Thoracic aorta (tissue), 2 donors: ENCODE results near the gene NID1. TPM values are rescaled to one million over a fixed set of nuclear protein-coding genes. Genes with fewer than 3 reads are reported as not detected.

Experiments used
- ATAC-seq: fragments of 150-250 bp; one replicate; pipeline ENCODE4 v1.8.0; 2017; ENCODE audit warnings: low read depth; ENCODE audit not compliant: insufficient number of reproducible peaks, low FRiP score
- DNase-seq: peaks from one replicate; pipeline ENCODE4 v3.0.0-alpha.2; 2020; ENCODE audit warnings: low spot score
- H3K27ac ChIP-seq, 2 donors: fragments of 200-600 bp; sonication (generic); 1 replicate in 1 of 2; 2 replicates in 1 of 2; pipeline ENCODE4 v1.5.1; 2016; ENCODE audit warnings: mild to moderate bottlenecking in 2 of 2, moderate library complexity in 2 of 2
- H3K27me3 ChIP-seq: fragments of 200-600 bp; sonication (generic); replicated peaks from 2 replicates; pipeline ENCODE4 v1.6.0; 2016; ENCODE audit warnings: mild to moderate bottlenecking; ENCODE audit not compliant: insufficient read depth
- H3K36me3 ChIP-seq: fragments of 200-600 bp; sonication (generic); one replicate; pipeline ENCODE4 v1.5.1; 2016
- H3K4me1 ChIP-seq, 2 donors: fragments of 200-600 bp; sonication (generic); 1 replicate in 1 of 2; 2 replicates in 1 of 2; pipeline versions ENCODE4 v1.5.1 to v1.6.0; 2016; ENCODE audit warnings: low read depth in 2 of 2, mild to moderate bottlenecking in 1 of 2; ENCODE audit not compliant: control insufficient read depth in 1 of 2
- H3K4me3 ChIP-seq: fragments of 200-600 bp; sonication (generic); 2 replicates; pipeline ENCODE4 v1.5.1; 2016; ENCODE audit warnings: mild to moderate bottlenecking
- H3K9me3 ChIP-seq: fragments of 200-600 bp; sonication (generic); 2 replicates; pipeline ENCODE4 v1.5.1; 2016
- total RNA-seq, 2 donors: library from RNA; depleted of rRNA; stranded (reverse); fragments of >200 nt; gene quantifications; one replicate each; pipeline versions ENCODE4 v1.1.0 to v1.2.3, GENCODE V29; 2016
- TF ChIP-seq, protein P1 (sequence below): fragments of 200-600 bp; sonication (generic); IDR thresholded peaks from one replicate; pipeline ENCODE4 v1.5.1; 2019; ENCODE audit warnings: antibody characterized with exemption

Gene NID1
- total RNA-seq, 2 donors from 2014 or later, result 82.4 to 95.5 TPM

DNA sequence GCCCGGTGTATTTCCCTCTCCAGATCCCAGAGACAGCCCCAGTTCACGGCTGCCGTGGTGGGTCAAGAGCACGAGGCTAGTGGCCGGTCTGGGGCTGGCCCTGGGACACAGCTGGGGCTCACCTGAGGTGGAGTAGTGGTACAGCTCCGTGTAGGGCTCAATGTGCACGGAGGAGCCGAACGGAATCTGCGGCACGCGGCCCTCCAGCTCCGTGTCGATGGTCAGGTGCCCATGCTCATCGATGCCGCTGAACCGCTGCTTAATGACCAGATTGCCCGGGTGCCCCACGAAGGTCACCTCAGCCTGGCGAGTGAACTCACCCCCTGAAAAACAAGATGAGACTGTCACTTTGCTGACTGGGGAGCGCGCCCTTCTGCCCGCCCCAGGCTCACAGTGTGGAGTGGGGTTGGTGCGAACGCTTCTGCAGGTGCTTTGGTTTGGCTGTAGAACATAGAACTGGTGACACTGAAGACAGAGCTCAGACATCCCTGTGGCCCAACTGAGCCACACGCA, 35.4 kb downstream of the NID1 start:
- Histone ChIP-seq H3K4me1 (no peaks in the 10 kb centered on the region), H3K4me3 (no peak overlapping the region), H3K36me3 (peaks cover 39% of the 10 kb centered on the region), H3K27ac (no peak overlapping the region), H3K27me3 (no peaks in the 10 kb centered on the region), H3K9me3 (no peaks in the 10 kb centered on the region)
- ATAC-seq (no peak), DNase-seq (no peak)
- TF ChIP-seq, protein P1, sequence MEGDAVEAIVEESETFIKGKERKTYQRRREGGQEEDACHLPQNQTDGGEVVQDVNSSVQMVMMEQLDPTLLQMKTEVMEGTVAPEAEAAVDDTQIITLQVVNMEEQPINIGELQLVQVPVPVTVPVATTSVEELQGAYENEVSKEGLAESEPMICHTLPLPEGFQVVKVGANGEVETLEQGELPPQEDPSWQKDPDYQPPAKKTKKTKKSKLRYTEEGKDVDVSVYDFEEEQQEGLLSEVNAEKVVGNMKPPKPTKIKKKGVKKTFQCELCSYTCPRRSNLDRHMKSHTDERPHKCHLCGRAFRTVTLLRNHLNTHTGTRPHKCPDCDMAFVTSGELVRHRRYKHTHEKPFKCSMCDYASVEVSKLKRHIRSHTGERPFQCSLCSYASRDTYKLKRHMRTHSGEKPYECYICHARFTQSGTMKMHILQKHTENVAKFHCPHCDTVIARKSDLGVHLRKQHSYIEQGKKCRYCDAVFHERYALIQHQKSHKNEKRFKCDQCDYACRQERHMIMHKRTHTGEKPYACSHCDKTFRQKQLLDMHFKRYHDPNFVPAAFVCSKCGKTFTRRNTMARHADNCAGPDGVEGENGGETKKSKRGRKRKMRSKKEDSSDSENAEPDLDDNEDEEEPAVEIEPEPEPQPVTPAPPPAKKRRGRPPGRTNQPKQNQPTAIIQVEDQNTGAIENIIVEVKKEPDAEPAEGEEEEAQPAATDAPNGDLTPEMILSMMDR, result no peak

DNA sequence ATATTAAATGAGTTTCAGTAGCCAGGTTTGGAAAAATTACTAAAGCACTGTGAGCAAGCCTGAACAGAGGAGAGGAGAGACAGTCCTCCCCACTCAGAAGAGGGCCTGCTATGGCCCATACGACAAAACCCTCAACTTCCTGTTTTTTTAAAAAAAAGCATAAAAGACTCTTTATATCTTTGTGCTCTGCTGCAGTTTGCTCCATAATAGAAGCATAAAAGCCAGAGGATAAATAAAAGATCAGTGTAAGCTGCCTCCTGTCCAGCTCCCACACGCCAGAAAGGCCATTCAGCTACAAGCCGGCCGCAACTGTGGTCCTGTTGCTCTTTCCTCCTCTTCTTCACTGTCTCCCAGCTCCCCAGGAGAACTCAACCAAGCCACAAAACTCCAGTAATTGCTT, 37.8 kb downstream of the NID1 start:
- H3K4me1 ChIP-seq, result no peaks in the 10 kb centered on the region
- H3K27me3 ChIP-seq, result no peaks in the 10 kb centered on the region
- no peak for DNase-seq
- no peak overlapping the region for H3K4me3 ChIP-seq
- no peak overlapping the region for H3K27ac ChIP-seq
- ATAC-seq, result no peak
- TF ChIP-seq, protein P1, result no peak
- H3K36me3 ChIP-seq, result peaks cover 49% of the 10 kb centered on the region
- no peaks in the 10 kb centered on the region for H3K9me3 ChIP-seq

DNA sequence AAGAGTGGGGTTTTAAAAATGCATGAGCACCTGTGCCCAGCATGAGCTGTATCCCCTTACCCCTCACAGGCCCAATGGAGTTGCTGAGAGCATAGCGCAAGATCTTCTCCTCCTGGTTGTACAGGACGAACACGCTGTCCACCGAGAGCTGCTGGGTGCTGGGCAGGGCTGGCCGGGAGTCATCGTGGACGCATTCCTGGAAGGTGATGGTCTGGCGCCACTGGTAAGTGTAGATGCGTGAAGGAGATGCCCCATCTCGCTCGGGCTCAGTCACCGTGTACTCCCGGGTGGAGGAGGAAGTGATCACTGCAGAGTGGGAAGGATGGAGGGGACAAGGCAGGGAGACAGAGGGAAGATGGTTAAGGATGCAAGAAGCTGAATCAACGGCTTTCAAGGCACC, 39.1 kb downstream of the NID1 start:
- Histone ChIP-seq H3K4me3 (no peak overlapping the region), H3K27ac (no peak overlapping the region), H3K27me3 (no peaks in the 10 kb centered on the region), H3K36me3 (peaks cover 45% of the 10 kb centered on the region), H3K4me1 (peaks cover 0 to 7% of the 10 kb centered on the region in 2 donors), H3K9me3 (no peaks in the 10 kb centered on the region)
- DNase-seq (no peak), ATAC-seq (no peak)
- TF ChIP-seq, protein P1, result no peak

DNA sequence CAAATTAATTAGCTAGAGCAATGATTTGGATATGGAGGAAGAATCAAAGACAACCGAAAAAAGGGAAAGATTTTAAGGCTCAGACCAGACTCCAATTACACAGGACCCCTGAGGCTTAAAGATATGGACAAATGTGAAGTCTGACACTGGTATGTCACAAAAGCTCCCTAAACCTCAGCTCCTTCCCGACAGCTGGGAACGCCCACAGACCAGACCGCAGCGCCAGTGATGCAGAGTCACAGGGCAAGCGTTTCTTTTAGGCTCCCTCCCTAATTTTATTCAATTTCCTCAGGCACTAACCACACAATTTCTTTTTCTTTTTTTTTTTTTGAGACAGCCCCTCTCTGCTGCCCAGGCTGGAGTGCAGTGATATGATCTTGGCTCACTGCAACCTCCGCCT, 40.2 kb downstream of the NID1 start:
- Histone ChIP-seq H3K9me3 (no peaks in the 10 kb centered on the region), H3K4me1 (peaks cover 0 to 7% of the 10 kb centered on the region in 2 donors), H3K27ac (no peak overlapping the region), H3K36me3 (peaks cover 45% of the 10 kb centered on the region), H3K4me3 (no peak overlapping the region), H3K27me3 (no peaks in the 10 kb centered on the region)
- DNase-seq (no peak), ATAC-seq (no peak)
- TF ChIP-seq, protein P1, result no peak

DNA sequence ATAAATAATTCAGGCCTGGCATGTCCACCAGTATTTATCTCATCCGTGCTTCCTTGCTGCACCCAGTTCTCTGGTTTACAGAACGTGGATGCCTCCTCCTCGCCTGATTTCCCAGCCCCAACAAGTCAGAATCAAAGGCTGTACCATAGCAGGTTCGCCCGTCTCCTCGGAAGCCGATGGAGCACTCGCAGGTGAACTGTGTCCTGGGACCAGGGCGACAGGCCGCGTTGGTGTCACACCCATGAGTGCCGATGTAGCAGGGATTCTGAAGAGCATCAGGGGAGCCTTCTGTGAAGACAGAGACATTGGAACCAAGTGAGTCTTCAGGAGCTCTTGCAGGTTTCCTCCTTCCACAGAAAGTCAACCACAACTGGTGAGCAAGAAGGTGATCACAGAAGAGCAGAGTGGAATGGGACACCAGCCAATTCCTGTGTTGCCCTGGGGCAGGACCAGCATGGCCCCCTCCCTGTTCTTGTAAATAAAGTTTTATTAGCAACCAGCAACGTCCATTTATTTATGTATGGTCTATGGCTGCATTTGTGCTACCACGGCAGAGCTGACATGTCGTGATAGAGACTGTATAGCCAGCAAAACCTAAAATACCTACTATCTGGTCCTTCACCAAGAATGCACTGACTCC, 40.8 kb downstream of the NID1 start:
- no peak overlapping the region for H3K27ac ChIP-seq
- no peaks in the 10 kb centered on the region for H3K9me3 ChIP-seq
- H3K4me3 ChIP-seq, result no peak overlapping the region
- ATAC-seq, result no peak
- no peaks in the 10 kb centered on the region for H3K27me3 ChIP-seq
- H3K4me1 ChIP-seq, result peaks cover 0 to 7% of the 10 kb centered on the region in 2 donors
- TF ChIP-seq, protein P1, result no peak
- no peak for DNase-seq
- H3K36me3 ChIP-seq, result peaks cover 41% of the 10 kb centered on the region
